Vagina (tissue), 2 donors: ENCODE measurements around the gene PCF11. TPM values are rescaled to one million over a fixed set of nuclear protein-coding genes. Genes with fewer than 3 reads are reported as not detected.

Experiments used
- DNase-seq, 2 donors: peaks; one replicate each; pipeline ENCODE4 v3.0.0-alpha.2; 2017; ENCODE audit errors: extremely low spot score in 2 of 2
- H3K27ac ChIP-seq: fragments of 200-600 bp; sonication (generic); one replicate; pipeline ENCODE4 v1.5.1; 2019
- H3K27me3 ChIP-seq: fragments of 200-600 bp; sonication (generic); one replicate; pipeline ENCODE4 v1.5.1; 2019
- H3K36me3 ChIP-seq, 2 donors: fragments of 200-600 bp; sonication (generic); one replicate each; pipeline ENCODE4 v1.5.1; 2017 to 2019
- H3K4me1 ChIP-seq: fragments of 200-600 bp; sonication (generic); one replicate; pipeline ENCODE4 v1.5.1; 2019
- H3K4me3 ChIP-seq, 2 donors: fragments of 200-600 bp; sonication (generic); 1 replicate in 1 of 2; 2 replicates in 1 of 2; pipeline ENCODE4 v1.5.1; 2016 to 2019
- H3K9me3 ChIP-seq: fragments of 200-600 bp; sonication (generic); one replicate; pipeline ENCODE4 v1.5.1; 2019
- CTCF ChIP-seq, 3 experiments: fragments of 450-650 bp in 2 of 3; fragments of 200-600 bp in 1 of 3; sonication (generic) in 1 of 3; IDR thresholded peaks; one replicate each; pipeline ENCODE4 v1.5.1; 2017 to 2019; ENCODE audit warnings: antibody characterized with exemption in 3 of 3, mild to moderate bottlenecking in 2 of 3, moderate library complexity in 2 of 3
- POLR2A ChIP-seq, 2 donors: fragments of 450-650 bp; IDR thresholded peaks; one replicate each; pipeline ENCODE4 v1.6.1; 2017; ENCODE audit warnings: antibody characterized with exemption in 2 of 2, mild to moderate bottlenecking in 2 of 2, moderate library complexity in 2 of 2
- POLR2AphosphoS5 ChIP-seq, 2 donors: sonication (generic); formaldehyde crosslinking; IDR thresholded peaks; one replicate each; pipeline ENCODE4 v1.9.0; 2017; ENCODE audit warnings: antibody characterized with exemption in 2 of 2, mild to moderate bottlenecking in 2 of 2, low read depth in 1 of 2; ENCODE audit not compliant: insufficient read depth in 1 of 2
- intact Hi-C: fragments of 100-400 bp; cut with DNase I; formaldehyde crosslinking; loops from one replicate; pipeline ENCODE4 v1.15.1; 2023
- total RNA-seq: library from RNA; depleted of rRNA; stranded (reverse); fragments of >200 nt; gene quantifications from one replicate; pipeline ENCODE4 v1.2.3, GENCODE V29; 2016

The PCF11 gene
- total RNA-seq, 1 donor from 2014 or later: 102 TPM

GRCh38 chr11:83191986-83192385, 35.1 kb downstream of the PCF11 start:
- Histone ChIP-seq H3K27me3 (no peaks in the 10 kb centered on the region), H3K4me3 (peak overlapping the region; percentile 69 to 88), H3K4me1 (peaks cover 42% of the 10 kb centered on the region), H3K9me3 (no peaks in the 10 kb centered on the region), H3K36me3 (peaks cover 0 to 26% of the 10 kb centered on the region in 2 donors), H3K27ac (no peak overlapping the region)
- no peak for TF ChIP-seq POLR2A (IDR thresholded peaks at IDR 0.05)
- no peak for TF ChIP-seq POLR2AphosphoS5 (IDR thresholded peaks at IDR 0.05; ENCODE audit: insufficient read depth in 1 of 2, low read depth in 1 of 2)
- TF ChIP-seq CTCF (IDR thresholded peaks at IDR 0.05): no peak
- no peak for DNase-seq
- intact Hi-C loops: loop anchor here (5.0 kb wide), 1 partner anchor 290 kb away; the partner anchor contains the start of genes DDIAS and PRCP

DNA sequence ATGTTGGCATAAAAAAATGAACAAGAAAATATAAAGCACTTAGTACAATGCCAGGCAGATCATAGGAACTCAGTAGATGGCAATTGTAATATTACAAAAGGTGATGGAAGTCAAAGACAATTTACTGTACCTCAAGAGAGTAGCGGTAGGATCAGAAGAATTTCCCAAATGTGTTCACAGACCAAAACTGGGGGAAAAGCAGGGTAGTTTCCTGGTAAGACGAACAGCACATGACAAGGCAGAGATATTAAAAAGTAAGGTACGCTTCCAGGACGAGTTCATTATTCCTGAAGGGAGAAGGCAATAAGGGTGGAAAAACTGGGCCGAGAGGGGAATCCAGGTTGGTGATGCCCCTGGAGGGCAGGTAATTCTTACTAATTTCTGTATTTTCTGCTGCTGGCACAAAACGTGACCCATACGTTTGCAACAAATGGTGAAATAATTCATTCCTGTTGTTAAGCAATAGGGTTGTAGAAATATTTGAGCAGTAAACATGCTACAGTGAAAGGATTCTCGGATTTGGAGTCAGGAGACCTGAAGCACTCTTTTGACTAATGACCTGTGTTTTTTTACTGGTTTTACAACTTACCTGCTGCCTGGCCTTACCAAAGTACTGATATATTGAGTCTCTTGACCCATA, 35.8 kb downstream of the PCF11 start:
- TF ChIP-seq POLR2A (IDR thresholded peaks at IDR 0.05) (no peak), CTCF (IDR thresholded peaks at IDR 0.05) (no peak), POLR2AphosphoS5 (IDR thresholded peaks at IDR 0.05; ENCODE audit: insufficient read depth in 1 of 2, low read depth in 1 of 2) (no peak)
- H3K27me3 ChIP-seq: no peaks in the 10 kb centered on the region
- peak overlapping the region; percentile 77 for H3K27ac ChIP-seq
- DNase-seq: no peak
- no peaks in the 10 kb centered on the region for H3K9me3 ChIP-seq
- intact Hi-C loops: loop anchor here (5.0 kb wide), 1 partner anchor 290 kb away; the partner anchor contains the start of genes DDIAS and PRCP
- H3K36me3 ChIP-seq: peaks cover 0 to 22% of the 10 kb centered on the region in 2 donors
- H3K4me1 ChIP-seq: peaks cover 50% of the 10 kb centered on the region
- H3K4me3 ChIP-seq: peak overlapping the region; percentile 69 to 88

DNA sequence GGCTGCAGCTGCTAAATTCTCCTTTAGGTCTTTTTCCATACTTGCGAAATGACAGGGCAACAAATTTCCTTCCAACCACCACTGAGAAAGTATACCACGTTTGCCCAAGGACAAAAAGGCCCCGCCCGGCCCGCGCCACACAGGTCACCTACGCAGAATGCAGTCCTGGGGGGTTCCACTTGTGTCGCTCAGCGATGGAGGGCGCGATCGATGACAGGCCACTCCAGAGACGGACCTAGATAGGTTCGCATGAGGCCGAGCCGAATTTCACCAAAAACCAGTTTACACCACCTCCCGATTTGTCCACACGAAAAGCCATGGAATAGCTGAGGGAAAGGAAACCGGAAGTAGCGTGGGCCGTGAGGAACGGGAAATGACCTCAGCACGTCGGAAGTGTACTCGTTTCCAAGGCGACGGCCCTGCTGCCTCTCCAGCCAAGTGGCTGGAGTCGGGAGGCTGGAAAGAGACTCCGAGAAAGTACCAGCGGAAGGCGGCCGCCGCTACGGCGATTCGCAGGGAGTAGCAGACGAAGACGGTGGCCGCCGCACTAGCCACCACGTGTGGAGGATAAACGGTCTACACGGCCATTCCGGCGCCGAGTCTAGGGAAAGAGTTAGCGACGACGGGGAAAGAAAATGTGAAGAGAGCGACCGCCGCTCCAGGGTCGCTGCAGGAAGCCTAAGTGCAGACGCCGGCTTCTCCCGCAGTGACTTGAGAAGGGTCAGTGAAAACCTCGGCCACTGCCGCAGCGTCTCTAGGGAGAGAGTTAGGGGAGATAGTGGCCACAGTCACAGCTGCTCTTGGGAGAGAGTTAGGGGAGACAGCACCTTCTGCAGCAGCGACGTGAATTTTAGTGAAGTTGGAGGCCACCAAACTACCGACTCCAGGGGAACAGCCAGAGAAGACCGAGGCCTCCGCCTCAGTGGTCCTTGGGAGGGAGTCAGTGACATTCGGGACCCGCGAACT, 36.7 kb downstream of the PCF11 start, which contains the start of gene ANKRD42:
Gene ANKRD42 (plus strand): TSS at position 398 of the 966 bp plus-strand sequence. CDS start 959 bp downstream, outside the sequence.
- Histone ChIP-seq H3K36me3 (peaks cover 0 to 22% of the 10 kb centered on the region in 2 donors), H3K9me3 (no peaks in the 10 kb centered on the region), H3K27ac (peak within 1 kb of the TSS; percentile 77), H3K27me3 (no peaks in the 10 kb centered on the region), H3K4me1 (peaks cover 53% of the 10 kb centered on the region), H3K4me3 (peak within 1 kb of the TSS; percentile 69 to 88)
- intact Hi-C loops: loop anchor here (5.0 kb wide), 1 partner anchor 291 kb away; the partner anchor contains the start of genes DDIAS and PRCP
- peak; percentile 96 for DNase-seq
- TF ChIP-seq CTCF (IDR thresholded peaks at IDR 0.05): no peak
- TF ChIP-seq POLR2A (IDR thresholded peaks at IDR 0.05): peak in 1 of 2 donors; percentile 72
- peak; percentile 91 to 95 for TF ChIP-seq POLR2AphosphoS5 (IDR thresholded peaks at IDR 0.05; ENCODE audit: insufficient read depth in 1 of 2, low read depth in 1 of 2)

DNA sequence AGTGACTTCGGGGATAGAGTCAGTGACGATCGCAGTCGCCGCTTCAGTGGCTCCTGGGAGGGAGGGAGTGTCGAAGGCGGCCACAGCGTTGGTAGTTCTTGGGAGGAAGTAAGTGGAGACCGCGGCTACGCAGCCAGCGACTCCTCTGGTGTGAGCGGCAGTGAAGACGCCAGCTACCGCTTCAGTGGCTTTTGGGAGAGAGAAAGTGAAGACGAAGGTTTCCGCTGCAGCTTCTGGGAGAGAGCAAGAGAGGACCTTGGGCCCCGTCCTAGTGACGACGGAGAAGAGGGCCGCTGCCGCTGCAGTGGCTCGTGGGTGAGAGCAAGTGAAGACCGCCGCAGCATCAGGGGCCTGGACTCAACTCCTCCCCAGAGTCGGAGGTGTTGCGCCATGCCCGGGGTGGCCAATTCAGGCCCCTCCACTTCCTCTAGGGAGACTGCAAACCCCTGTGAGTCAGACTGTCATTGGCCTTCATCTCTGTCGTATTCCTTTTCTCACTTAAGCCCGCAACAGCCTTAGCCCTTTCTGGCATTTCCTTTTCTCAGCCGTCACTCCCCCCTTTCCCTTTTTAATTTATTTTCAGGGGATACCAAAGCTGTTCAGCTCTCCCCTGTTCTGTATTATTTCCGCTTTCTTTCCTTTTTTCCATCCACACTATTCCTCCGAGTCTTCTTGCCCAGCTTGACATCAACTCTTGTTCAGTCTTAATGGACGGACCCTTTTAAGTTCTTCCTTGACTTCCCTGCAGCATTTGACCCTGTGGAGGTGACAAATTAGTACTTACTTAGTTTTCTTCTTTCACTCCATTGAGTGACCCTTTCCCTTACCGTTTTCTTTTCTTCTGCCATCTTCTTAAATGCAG, 37.6 kb downstream of the PCF11 start:
- TF ChIP-seq POLR2A (IDR thresholded peaks at IDR 0.05) (peak in 1 of 2 donors; percentile 33), POLR2AphosphoS5 (IDR thresholded peaks at IDR 0.05; ENCODE audit: insufficient read depth in 1 of 2, low read depth in 1 of 2) (peak in 1 of 2 donors; percentile 63), CTCF (IDR thresholded peaks at IDR 0.05) (no peak)
- H3K27ac ChIP-seq: peak overlapping the region; percentile 77
- peak overlapping the region; percentile 69 to 88 for H3K4me3 ChIP-seq
- peaks cover 53% of the 10 kb centered on the region for H3K4me1 ChIP-seq
- intact Hi-C loops: loop anchor here (5.0 kb wide), 1 partner anchor 292 kb away; the partner anchor contains the start of genes DDIAS and PRCP
- no peaks in the 10 kb centered on the region for H3K27me3 ChIP-seq
- H3K36me3 ChIP-seq: peaks cover 0 to 22% of the 10 kb centered on the region in 2 donors
- DNase-seq: peak in 1 of 2 donors; percentile 94
- H3K9me3 ChIP-seq: no peaks in the 10 kb centered on the region
